Measurements from ENCODE around the gene FPR3.
"Not testable (repeated sequence)": the region's sequence is repeated elsewhere in the genome, so short reads cannot be mapped to it uniquely, and the experiment has no call there.

FPR3 gene

DNA sequence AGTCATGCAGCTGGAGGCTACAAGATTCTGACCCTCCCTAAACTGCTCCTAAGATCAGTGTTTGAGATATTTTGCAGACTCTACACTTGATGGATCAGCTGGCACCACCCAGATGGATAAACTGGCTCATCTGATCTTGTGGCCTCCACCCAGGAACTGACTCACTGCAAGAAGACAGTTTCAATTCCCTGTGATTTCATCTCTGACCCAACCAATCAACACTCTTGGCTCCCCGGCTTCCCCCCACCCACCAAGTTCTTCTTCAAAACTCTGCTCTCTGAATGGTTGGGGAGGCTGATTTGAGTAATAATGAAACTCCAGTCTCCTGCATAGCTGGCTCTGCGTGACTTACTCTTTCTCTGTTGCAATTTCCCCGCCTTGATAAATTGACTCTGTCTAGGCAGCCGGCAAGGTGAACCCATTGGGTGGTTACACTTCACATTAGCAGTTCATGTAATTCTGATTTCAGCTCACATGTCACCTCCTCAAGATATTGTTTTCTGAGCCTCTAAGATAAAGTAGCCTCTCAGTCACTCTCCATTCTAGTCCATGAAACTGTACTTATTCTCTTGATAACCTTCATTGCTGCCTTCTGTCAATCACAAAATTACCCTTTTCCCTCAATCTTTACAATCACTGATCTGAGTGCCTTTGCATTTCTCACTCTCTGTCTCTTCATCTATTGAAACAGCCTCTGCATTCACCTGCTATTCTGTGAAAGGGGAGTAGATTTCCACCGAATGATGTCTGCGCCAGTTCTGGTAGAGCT, 9.9 kb upstream of the FPR3 start:
- DNase-seq: no peak

DNA sequence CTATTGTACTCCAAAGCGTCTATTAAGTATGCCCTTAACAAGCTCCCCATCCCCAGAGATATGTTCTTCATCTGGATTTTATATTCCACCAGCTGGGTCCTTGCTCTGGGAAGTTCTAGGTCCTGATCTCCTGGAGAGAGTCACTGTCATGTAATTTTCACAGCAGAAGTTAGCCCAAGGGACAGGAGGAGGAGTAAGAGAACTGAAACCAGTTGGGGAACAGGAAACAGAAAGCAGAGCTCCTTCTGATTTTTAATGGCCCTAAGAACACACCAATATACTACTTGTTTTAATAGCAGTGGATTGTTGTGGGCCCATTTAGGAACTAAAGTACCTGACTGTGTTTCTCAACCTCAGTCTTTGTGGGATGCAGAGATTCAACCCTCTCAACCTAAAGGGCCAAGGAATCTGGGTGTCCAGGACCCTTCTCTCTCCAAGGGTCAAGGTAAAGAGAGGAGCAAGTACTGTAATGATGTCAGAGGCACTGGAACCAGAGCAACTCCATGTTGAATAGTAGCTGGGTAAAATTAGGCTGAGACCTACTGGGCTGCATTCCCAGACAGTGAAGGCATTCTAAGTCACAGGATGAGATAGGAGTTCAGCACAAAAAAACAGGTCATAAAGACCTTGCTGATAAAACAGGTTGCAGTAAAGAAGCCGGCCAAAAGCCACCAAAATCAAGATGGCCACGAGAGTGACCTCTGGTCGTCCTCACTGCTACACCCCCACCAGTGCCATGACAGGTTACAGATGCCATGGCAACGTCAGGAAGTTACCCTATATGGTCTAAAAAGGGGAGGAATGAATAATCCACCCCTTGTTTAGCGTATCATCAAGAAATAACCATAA, 8.1 kb upstream of the FPR3 start:
- DNase-seq: no peak

DNA sequence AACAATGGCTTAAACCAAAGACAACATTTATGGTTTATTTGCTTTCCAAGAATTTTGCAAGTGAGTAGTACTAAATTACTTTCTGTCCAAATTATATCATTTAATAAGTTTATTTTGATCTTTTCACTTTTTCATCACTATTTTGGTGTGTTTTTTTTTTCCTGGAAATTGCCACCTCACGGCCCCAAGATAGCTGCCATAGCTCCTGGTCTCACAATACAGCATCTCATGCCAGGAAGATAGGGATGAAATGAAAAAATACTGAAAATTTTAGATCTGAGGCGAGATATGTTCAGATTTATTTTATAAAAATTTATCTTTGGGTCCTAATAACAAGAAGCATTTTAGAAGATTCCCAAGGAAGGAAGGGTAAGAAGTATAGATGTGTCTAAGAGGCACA, 6.9 kb upstream of the FPR3 start:
- DNase-seq: no peak

DNA sequence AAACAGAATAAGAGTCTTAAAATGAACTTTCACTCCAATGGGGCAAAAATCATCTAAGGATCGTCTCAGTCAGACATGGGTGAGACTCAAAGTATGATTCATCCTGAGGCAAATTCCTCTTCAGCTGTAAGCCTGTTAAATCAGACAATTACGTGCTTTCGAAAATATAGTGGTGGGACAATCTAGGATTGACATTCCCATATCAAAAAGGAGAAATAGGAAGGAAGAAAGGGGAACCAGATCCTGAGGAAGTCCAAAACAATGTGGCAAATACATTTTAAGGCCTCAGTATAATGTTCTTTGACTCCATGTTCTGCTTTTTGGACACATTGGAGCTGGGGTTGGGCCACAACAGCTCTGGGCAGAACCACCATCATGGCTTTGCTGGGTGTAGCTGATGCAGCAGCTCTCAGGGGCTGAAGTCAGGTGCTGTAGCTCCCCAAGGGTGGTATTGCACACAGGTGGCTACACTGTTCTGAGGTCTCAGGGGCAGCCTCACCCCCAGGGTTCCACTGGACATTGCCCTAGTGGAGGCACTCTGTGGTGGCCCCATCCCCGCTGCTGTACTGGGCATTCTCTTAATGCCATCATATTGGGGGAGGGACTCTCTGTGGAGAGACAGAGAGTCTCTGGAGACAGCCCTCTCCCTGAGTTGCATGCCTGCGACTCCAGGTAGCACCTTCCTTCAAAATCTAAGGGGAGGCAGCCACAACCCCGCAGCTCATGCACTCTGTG, 5.7 kb upstream of the FPR3 start:
- DNase-seq: no peak

DNA sequence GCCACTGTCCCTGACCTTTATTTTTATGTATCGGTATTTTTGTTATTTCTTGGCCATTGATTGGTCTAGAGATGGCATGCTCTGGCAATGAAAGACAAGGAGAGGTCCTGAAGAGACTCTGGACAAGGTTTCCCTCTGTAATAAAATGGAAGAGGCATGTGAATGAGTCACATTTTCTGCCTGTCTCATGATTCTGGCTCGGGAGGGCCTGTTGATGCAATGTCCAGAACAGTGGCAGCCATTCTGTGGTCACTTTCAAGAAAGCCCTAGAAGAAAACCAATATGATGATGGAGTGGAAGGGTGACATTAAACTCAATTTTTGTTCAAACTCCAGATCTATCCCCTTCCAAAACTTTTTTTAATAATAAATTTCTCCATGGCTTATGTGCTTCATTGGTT, 2.0 kb upstream of the FPR3 start:
- DNase-seq: no peak

DNA sequence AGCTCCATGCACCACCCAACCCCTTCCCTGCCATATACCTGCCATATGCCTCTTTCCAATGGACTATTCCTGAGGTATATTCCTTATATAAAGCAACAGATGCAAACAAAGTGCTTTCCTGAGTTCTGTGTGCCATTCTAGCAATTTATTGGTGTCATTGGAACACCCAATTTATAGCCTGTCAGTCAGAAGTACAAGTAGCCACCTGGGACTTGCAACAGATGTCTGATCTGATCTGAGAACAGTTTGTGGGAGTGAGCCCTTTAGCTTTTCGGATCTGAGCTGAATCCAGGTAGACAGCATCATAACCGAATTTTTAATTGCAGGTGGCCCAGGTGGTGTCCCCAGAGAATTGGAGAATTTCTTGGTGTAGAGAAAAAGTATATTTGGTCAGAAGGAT, 963 bp upstream of the FPR3 start:
- DNase-seq: no peak

DNA sequence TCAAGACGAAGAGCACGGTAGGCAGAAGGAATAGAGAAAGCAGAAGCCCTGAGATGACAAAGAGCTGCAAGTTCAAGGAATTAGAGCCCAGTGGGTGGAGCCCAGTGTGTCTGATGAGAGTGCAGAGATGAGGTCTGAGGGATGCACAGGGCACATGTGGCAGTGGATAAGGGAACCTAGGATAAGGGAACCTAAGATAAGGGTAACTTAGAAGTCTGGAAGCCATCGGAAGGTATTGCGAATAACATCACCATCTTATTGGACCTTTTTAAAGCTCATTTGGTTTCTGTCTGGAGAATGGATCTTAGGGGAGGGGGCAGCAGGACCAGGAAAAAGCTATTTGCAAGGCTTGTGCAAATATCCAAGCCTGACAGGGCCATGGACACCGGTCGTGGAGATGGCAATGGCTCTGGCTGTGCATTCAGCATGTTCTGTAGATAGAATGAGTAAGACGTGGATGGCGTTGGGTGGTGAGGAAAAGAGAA, 1.3 kb downstream of the FPR3 start:
- no peak for DNase-seq

DNA sequence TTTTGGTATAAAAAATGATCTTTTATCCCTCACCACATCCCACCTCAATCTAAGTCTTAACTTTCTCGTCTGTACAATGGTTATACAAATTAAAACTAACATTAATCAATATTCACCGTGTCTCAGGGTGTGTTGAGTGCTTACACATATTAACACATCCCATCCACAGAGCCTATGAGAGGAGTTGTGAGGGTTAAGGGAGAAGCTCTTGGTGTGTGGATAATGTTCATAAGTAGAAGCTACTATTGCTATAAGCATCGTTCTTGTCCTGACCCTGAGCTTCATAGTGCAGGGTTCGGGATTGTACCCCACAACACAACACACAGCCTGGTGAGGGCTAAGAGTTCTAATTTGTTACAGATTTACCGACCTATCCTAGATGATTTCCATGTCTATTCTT, 2.5 kb downstream of the FPR3 start:
- no peak for DNase-seq

DNA sequence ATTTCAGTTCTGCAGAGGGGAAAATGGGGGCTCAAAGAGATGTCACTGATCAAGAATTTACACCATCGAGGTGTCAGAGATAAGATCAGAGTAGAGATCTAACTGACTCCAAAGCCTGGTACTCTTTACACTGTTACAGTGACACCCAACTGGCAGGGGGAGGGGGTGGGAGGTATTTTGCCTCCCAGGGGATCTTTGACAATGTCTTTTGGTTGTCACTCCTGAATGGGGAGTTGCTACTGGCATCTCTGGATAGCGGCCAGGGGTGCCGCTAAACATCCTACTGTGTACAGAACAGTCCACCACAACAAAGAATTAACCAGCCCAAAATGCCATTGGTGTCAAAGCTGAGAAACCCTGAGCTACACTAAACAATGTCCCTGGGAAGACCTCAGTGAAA, 3.1 kb downstream of the FPR3 start:
- DNase-seq: no peak

DNA sequence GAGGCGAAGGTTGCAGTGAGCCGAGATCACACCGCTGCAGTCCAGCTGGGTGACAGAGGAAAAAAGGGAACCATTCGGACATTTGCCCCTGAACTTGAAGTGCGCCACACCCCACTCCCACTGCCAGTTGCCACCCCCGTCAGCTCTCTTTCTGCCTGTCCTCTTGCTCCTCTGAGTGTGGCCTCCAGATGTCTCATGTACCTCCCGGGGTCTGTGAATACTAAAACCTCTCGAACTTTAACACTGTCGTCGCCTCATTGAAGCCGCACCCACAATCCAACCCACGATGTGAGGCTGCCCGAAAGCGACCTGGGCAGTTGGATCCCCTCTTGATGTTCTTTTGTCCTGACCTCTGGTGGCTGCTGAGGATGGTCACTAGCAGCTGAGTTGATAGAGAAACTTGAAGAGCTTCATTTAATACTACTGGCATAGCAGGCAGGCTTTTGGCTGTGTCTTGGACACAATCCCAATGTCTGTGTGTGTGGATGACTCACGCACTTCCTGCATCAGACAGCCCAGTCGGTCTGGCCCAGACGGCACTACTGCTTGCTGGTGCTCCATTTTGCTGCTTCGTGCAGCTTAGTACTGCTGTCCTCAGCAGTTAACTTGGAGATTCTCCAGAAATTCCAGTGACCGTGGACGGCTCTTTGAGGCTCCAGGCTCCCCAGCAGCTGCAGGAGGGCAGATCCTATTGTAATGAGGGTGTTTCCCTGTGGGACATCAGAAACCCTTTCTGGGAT, 4.2 kb downstream of the FPR3 start:
- DNase-seq: no peak

DNA sequence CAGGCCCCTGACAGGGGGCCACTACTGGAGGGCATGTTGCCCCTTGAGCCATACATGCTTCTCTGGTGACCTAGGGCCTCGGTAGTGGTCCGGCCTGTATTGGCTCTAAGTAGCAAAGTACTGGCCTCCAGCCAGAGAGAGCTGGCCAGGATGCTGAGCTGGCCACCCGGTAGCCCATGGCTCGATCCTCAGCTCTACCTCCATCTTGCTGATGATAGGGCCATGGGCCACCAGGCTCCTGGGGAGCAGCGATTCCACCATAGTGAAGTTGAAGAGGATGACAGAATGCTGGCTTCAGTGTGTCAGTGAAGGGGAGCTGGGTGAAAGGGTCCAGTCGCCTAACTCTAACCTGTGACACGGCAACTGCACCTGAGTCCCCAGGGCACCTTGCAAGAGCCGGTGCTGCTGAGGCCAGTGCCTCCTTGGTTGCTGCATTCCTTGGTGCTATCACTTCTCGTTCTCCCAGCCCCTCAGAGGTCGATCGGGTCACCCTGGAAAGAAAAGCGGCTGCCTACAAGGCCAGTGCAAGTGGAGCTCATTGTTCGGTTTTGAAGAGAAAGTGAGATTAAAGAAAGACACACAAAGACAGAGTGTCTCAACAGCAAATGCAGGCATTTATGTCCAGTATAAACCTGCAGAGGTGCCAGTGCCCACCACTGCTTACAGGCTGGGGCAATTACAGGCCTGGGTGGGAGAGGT, 5.0 kb downstream of the FPR3 start:
- DNase-seq: no peak

DNA sequence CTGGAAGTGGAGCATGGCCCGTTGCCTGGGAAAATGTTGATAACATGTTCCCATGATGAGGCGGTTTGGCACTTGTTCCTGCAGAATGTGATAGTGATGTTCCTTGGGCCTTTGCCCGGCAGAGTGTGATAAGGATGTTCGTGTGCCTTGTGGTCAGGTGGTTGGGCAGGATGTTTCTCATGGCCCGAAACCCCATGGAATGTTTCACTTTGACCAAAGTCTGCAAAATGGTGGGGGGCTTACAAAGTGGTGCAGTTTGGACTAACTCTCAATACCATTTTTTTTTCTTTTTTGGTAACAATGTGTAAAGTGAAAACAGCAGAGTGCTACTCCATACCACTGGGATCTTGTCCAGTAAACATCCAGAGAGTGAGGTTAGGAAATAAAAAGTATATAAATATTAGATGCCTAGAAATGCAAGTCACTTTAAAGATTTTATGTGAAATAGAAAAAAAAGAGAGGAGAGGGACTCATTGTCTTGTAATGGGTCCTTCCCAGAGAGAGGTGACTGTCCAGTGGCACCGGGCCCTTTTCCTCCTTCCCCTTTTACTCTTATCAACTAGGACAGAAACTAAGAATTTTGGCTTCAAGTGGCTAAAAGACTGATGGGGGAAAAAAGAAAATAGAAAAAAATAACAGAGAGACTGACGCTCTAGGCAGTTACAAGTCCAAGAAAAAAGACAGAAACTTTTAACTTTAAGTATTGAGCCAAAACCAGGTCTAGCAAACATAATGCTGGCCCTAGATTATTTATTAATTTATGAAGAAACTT, 5.7 kb downstream of the FPR3 start:
- no peak for DNase-seq

DNA sequence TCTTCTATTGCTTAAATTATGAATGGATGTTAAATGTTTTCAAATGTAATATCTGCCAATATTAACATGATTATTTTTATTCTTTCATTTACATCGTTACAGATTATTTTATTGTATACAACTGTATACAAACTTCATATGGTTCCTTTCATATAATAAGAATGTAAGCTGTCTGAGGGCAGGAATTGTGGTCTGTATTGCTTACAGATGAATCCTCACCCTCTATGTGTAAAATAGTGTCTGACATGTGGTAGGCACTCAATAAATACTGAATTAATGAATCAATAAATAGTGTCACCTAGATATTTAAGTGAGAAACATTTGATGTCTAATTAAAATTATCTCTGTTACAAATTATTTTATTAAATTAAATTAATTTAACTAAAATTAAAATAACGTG, 7.8 kb downstream of the FPR3 start:
- DNase-seq: no peak

DNA sequence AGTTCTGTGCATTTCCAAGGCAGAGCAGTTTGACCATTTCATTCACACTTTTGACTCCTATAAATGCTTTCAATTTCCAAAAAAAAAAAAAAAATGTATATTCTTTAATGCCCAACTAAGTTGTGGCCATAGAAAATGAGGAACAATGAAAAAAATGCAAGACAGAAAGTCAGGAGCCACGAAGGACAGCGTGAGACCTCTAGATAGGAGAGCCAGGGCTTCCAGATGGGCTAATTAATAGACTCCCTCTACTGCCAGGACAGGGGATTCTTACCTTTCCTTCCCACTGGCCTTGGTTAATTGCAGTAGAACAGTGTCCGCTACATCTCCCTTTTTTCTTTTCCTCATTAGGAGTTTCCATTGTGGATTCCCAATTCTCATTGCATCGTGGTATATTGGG, 8.6 kb downstream of the FPR3 start:
- DNase-seq: no peak

DNA sequence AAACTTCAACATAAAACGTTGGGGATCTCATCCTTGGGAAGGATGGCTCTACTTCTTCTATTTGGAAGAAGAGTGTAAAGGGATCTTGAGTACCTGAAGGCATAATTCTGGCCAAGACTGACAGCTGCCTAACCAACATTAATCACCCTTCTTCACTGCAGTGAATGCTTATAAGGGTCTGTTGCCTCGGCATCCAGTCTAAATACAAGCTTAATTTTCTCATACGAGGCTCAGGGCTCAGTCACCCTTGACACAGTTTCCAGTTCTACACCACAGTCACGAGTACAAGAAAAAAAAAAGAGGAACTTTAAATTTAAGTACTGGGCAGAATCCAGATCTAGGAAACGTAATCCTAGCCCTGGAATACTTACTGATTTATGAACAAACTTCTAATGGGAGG, 9.0 kb downstream of the FPR3 start:
- no peak for DNase-seq

DNA sequence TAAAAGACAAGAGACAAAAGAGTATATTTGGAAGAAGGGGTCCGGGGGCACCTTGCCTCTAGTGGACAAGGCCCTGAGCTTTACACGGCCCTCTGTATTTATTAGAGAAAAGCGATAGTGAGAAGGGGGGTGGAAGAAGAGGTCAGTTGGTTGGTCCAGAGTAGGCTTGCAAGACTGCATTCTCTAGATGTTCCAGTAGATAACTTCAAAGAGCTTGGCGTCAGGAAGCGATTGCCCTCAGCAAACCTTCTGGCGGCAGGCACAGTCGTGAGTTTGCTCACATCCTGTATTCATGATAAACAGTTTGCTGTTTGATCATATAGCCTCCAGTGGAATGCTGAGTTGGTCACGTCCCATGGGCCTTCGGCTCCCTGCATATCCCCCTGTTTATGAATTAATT, 9.8 kb downstream of the FPR3 start:
- not testable (repeated sequence) for DNase-seq

DNA sequence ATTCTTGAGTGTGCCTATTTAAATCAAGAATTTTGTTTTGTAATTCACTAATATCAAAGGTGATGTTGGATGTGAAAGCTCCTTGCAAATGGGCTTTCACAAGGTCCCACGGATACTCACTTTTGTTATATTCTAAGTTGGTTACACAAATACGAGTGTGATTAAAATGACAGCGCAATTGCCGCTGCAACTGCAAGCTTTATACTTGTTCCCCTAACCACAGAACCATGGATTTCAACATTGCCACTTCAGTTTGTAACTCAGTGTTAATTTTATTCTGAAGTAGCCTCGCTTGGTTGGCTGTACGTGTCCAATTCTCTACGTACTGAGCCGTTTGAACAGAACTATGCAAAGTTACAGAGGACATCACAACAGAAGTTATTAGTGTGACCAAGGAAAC, 10.4 kb downstream of the FPR3 start:
- DNase-seq: not testable (repeated sequence)

DNA sequence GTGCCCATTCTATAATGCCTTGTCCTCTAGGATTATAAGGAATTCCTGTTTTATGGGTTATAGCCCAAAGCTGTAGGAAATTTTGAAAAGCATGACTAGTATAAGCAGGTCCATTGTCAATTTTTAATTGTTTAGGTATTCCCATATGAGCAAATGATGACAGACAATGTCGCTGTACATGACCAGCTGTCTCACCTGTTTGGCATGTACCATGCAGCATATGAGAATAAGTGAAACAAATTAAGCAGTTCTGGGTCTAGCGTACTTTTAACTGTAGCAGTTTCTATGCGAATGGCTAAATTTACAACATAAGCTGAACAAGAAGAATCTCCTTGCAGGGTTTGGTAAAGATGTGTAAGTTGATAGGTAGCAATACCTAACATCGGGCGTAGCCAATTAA, 11.6 kb downstream of the FPR3 start:
- not testable (repeated sequence) for DNase-seq

DNA sequence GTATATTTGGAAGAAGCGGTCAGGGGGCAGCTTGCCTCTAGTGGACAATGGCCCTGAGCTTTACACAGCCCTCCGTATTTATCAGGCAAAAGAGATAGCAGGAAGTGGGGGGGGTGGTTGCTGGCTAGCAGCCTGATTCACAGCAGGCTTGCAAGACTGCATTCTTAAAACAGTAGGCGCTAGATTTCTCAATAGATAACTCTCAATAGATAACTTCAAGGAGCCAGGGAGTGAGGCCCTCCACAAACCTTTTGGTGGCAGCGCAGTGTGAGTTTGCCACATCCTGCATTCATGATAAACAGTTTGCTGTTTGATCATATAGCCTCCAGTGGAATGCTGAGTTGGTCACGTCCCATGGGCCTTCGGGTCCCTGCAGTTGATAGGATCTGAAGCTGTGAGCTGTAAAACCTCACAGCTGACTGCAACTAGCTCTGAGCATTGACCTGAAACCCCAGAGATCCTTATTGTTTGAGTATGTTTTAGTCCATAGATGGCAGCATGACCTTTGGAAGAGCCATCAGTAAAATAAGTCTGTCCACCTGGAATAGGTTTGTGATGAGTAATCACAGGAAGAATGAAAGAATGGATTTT, 12.2 kb downstream of the FPR3 start:
- DNase-seq: no peak

DNA sequence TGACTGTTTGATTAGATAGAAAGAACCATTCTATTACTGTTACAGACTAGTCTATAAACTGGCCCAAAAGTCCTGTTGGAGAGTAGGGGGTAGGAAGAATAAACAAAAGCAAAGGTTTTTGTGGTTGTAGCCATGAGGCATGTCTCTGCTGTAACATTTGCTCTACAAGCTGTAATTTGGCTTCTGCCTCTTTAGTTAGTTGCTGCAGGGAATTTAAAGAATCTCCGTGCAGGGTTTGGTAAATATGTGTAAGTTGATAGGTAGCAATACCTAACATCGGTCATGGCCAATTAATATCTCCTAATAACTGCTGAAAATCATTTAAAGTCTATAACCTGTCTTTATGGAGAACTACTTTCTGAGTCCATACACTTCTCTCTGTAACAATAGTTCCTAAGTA, 13.0 kb downstream of the FPR3 start:
- DNase-seq: no peak
